Measurements from ENCODE around the gene ST3GAL5.
"Not testable (repeated sequence)": the region's sequence is repeated elsewhere in the genome, so short reads cannot be mapped to it uniquely, and the experiment has no call there.

The ST3GAL5 gene

GRCh38 chr2:85917887-85918795 is 29.4 kb upstream of the ST3GAL5 start:
- no peak for DNase-seq

DNA sequence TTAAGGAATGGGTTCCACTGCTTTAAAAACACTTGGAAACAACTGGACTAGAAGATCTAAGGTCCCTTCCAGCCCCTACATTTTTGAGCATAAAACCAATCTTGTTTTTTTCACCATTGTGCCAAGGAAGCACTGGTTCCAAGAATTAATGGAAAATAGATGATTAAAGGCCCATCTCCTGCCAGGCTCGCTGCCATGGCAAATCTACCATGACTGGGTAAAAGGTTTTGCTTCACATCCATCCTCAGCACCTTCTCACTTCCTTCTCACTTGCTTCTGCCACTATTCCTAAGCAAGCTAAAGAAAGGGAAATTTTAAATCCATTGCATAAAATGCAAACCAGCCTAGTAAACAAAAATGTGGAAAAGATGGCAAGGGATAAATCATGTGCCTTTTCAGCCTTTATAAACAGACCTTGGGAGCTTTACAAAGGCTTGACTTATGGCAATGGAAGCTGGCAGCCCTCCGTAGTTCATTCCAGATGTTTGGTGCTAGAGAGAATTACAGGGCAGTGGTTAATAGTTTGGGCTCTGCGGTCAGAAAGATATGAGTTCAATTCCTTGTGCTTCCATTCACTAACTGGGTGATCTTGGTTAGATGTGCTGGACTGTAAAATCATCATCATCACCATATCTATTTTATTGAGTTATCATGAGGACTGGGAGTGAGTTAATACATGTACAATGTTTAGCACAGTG is 27.0 kb upstream of the ST3GAL5 start:
- DNase-seq = no peak

DNA sequence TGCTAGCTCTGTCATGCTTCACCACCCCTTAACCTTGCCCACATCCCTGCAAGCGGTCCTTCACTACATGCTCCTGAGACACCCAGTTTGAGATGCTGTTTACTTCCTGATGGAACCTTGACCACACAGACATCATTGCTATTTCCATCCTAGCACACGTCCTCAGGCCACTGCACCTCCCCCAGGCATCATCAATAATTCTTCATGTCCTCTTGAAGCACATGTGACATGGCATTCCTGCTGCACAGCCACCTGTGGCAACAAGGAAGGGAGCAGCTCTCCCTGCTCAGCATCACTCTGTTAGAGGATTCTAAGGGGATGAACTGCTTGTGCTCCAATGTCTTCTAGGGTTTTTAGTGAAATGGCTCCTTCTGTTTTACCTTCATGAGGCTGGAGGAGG is 26.1 kb upstream of the ST3GAL5 start:
- DNase-seq = no peak

- DNase-seq = no peak
These were observed 25.4 kb upstream of the ST3GAL5 start for GRCh38 chr2:85913884-85914881.

- no peak for DNase-seq
These were observed 23.3 kb upstream of the ST3GAL5 start for GRCh38 chr2:85911814-85912692.

DNA sequence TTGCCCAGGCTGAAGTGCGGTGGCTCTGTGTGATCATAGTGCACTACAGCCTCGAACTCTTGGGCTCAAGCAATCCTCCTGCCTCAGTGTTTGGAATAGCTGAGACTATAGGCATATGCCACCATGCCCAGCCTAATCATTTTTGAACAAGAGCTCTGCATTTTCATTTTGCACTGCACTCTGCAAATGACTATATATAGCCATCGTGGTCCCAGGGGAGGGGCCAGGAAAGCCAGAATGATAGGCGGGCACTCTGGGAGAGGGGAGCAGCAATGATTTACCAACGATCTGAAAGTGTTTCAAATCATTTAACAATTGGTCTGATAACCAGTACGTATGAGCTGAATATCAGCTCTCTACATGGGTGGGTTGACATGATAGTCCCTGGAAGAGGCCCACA is 22.3 kb upstream of the ST3GAL5 start:
- no peak for DNase-seq

GRCh38 chr2:85909005-85909404 is 20.2 kb upstream of the ST3GAL5 start:
- DNase-seq = no peak

- no peak for DNase-seq
These were observed 19.7 kb upstream of the ST3GAL5 start for GRCh38 chr2:85908506-85908905.

DNA sequence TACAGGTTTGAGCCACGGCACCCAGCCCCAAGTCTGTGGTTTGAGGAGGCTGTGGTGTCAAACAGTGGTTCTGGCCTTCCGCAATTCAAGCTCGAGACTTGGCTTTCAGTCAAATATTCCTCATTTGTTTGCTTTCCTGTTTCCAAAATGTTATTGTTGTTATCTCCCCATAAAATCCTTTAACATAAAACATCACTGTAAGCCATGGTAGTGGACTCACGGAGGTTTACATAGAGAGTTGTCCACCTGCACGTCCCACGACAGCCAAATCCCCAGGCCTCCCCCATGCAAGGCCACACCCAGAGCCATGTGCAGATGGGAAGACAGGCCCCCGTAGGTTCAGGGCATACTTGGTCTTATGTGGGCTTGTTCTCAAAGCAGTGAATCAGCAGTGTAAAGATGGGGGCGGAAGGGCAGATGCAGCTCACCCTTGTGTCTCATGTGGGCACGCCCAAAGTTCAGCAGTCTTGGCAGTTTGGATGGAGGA is 18.9 kb upstream of the ST3GAL5 start:
- DNase-seq = no peak

- DNase-seq = no peak
These were observed 18.0 kb upstream of the ST3GAL5 start for GRCh38 chr2:85906748-85907147.

DNA sequence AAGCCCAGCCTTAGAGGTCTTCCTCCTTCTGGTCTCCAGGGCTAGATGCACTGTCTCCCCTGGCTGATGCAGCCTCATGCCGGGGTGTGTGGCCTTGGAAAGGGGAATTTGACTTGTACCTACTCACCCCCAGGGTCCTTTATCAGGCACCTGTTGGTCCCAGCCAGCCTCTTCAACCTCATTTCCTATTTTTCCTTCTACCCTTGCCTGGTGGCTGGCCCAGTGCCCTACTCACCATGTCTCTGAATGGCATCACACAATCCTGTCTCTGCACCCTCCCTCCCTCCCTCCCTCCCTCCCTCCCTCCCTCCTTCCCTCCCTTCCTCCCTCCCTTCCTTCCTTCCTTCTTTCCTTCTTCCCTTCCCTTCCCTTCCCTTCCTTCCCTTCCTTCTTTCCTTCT is 17.1 kb upstream of the ST3GAL5 start:
- DNase-seq = no peak

- no peak for DNase-seq
These were observed 16.4 kb upstream of the ST3GAL5 start for GRCh38 chr2:85905187-85905666.

DNA sequence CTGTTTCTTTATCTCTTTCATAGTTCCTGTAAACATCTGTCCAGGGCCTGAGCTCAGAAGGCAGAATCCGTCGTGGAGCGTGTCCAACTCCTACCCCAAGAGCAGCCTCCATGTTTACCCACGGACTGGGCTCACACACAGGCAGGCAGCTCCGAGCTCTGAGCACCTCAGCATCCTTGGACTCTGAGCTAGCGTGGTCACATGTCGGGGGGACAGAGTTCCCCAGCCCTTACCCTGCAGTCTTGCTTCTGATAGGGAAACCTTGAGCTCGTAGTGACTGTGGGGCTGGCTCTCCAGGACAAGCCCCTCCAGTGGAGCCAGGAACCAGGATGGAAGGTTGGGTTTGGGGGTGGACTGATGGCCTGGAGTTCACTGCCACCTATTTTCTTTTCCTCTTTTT is 15.1 kb upstream of the ST3GAL5 start:
- DNase-seq = no peak

- DNase-seq = no peak
These were observed 13.7 kb upstream of the ST3GAL5 start for GRCh38 chr2:85902496-85902895.

DNA sequence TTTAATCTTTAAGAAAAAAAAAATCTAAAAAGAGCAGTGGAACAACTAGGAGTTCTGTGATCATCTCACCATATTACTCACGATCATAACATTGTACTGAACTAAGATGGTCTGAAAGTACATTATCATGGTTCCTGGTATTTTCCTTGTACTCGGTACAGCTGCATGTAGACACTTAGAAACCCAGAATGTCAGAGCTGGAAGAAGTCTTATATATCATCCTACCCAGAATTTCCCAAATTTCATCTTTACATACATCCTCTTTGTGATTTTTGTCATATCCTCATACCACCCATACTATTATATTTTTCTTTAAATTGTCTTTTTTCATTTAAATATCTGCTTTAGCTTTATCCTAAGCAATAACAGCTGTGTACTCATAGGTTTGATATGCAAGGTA is 12.4 kb upstream of the ST3GAL5 start:
- no peak for DNase-seq

GRCh38 chr2:85900366-85900765 is 11.6 kb upstream of the ST3GAL5 start:
- DNase-seq = no peak

- DNase-seq = no peak
These were observed 11.1 kb upstream of the ST3GAL5 start for GRCh38 chr2:85899849-85900248.

- no peak for DNase-seq
These were observed 10.5 kb upstream of the ST3GAL5 start for GRCh38 chr2:85899284-85899683.

DNA sequence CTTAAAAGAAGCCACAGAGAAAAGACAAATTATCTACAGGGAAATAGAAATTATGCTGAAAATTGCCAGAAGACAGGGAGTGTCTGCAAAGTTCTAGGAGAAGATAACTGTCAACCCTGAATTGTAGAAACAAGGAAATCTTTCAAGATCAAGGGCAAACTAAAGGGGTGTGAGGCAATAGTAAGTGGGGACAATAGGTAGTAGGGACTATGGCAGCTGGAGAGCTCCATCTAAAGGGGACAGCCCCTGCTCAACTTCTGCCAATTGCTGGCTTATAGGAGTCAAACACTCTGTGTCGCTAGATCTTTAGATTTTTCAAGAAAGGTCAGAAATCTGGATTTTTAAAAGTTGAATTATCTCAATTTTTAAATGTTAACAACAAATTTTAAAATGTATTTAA is 10.1 kb upstream of the ST3GAL5 start:
- DNase-seq = no peak

- DNase-seq = not testable (repeated sequence)
These were observed 5.9 kb upstream of the ST3GAL5 start for GRCh38 chr2:85894554-85895278.
